Smooth muscle cell (in vitro differentiated cells): ENCODE measurements around the gene GPRC5C. TPM values are rescaled to one million over a fixed set of nuclear protein-coding genes. Genes with fewer than 3 reads are reported as not detected.
"Not testable (repeated sequence)": the region's sequence is repeated elsewhere in the genome, so short reads cannot be mapped to it uniquely, and the experiment has no call there.

Experiments used
- DNase-seq: peaks from one replicate; lab custom pipeline; 2025; ENCODE audit not compliant: unreplicated experiment; lab: John Stamatoyannopoulos, UW
- H2AFZ ChIP-seq: fragments of 200-600 bp; sonication (generic); 2 replicates; pipeline ENCODE4 v1.6.0; 2016; ENCODE audit warnings: antibody characterized with exemption, low read depth, mild to moderate bottlenecking
- H3F3A ChIP-seq: fragments of 200-600 bp; sonication (generic); 2 replicates; pipeline ENCODE4 v1.6.0; 2017; ENCODE audit warnings: antibody characterized with exemption, low read depth
- H3K27ac ChIP-seq: fragments of 200-600 bp; sonication (generic); 2 replicates; pipeline ENCODE4 v1.5.1; 2016; ENCODE audit warnings: low read depth, mild to moderate bottlenecking
- H3K27me3 ChIP-seq: fragments of 200-600 bp; sonication (generic); 2 replicates; pipeline ENCODE4 v1.6.1; 2016; ENCODE audit warnings: low read depth, mild to moderate bottlenecking
- H3K36me3 ChIP-seq: fragments of 200-600 bp; sonication (generic); 2 replicates; pipeline ENCODE4 v1.5.1; 2016; ENCODE audit warnings: low read depth
- H3K4me1 ChIP-seq: fragments of 200-600 bp; sonication (generic); 2 replicates; pipeline ENCODE4 v1.5.1; 2016; ENCODE audit warnings: low read depth
- H3K4me2 ChIP-seq: fragments of 200-600 bp; sonication (generic); 2 replicates; pipeline ENCODE4 v1.6.0; 2016; ENCODE audit warnings: mild to moderate bottlenecking
- H3K4me3 ChIP-seq: fragments of 200-600 bp; sonication (generic); 2 replicates; pipeline ENCODE4 v1.5.1; 2016; ENCODE audit warnings: mild to moderate bottlenecking
- H3K79me2 ChIP-seq: fragments of 200-600 bp; sonication (generic); 2 replicates; pipeline ENCODE4 v1.6.0; 2016; ENCODE audit warnings: low read depth, mild to moderate bottlenecking
- H3K9ac ChIP-seq: fragments of 200-600 bp; sonication (generic); 2 replicates; pipeline ENCODE4 v1.6.0; 2016; ENCODE audit warnings: low read depth
- H3K9me3 ChIP-seq: fragments of 200-600 bp; sonication (generic); replicated peaks from 2 replicates; pipeline ENCODE4 v1.5.1; 2016; ENCODE audit warnings: low read depth
- H4K20me1 ChIP-seq: fragments of 200-600 bp; sonication (generic); 2 replicates; pipeline ENCODE4 v1.6.0; 2016; ENCODE audit warnings: low read depth
- CTCF ChIP-seq: fragments of 200-600 bp; sonication (generic); IDR thresholded peaks from 2 replicates; pipeline ENCODE4 v1.5.1; 2017; ENCODE audit warnings: borderline replicate concordance, mild to moderate bottlenecking, antibody characterized with exemption; ENCODE audit not compliant: insufficient read depth, poor library complexity, severe bottlenecking
- WGBS: methylation state at CpG from one replicate; pipeline ENCODE4 v1.1.7; 2016; ENCODE audit warnings: low lambda C conversion rate; 5-methylcytosine and 5-hydroxymethylcytosine counted together
- polyA plus RNA-seq: library from polyadenylated mRNA; unstranded; fragments of >200 nt; fragmentation: Nextera tagmentation; extraction: Ambion mirVana; gene quantifications from 2 replicates; pipeline ENCODE4 v1.2.1, GENCODE V29; 2016
- total RNA-seq: library from RNA; depleted of rRNA; stranded (reverse); fragments of >200 nt; gene quantifications from 2 replicates; pipeline ENCODE4 v1.2.3, GENCODE V29; 2014

Gene GPRC5C
- total and polyA plus RNA-seq, 2 experiments from 2014 or later, result 64.5 to 96.9 TPM

DNA sequence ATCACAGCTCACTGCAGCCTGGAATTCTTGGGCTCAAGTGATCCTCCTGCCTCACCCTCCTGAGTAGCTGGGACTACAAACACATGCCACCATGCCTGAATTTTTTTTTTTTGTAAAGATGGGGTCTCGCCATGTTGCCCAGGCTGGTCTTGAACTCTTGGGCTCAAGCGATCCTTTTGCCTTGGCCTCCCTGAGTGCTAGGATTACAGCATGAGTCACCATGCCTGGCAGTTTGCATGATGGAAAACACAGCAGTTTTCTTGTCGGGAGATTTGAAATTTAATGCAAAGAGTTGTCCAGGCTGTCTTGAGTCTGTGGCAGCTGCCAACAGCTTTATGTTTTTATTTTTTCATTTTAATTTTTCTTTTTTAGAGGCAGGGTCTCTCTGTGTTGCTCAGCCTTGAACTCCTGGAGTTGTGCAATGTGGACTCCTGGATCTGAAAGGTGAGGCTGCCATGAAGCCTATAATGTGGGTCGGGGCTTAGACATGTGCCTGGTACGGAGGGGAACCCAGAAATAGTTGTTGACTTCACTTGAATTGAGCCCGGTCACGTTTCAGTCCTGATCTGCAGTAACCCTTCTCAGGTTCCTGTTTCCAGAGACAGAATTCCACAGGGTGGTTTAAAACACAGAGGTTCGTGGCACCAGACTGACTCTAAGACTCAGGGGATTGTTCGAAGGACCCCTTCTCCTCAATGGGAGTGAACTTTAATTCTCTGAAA lies 53.3 kb downstream of the GPRC5C start:
- H3K4me3 ChIP-seq, result no peak overlapping the region
- no peak for TF ChIP-seq CTCF
- no peak for DNase-seq
- no peaks in the 10 kb centered on the region for H3K9me3 ChIP-seq
- no peak overlapping the region for H3K27ac ChIP-seq
- no peaks in the 10 kb centered on the region for H3K36me3 ChIP-seq
- WGBS, result 69% methylated on average over 9 of the region's 9 CpGs
- H3F3A ChIP-seq, result no peaks in the 10 kb centered on the region
- no peaks in the 10 kb centered on the region for H3K4me1 ChIP-seq
- no peak overlapping the region for H3K9ac ChIP-seq
- peaks cover 6% of the 10 kb centered on the region for H3K27me3 ChIP-seq
- H2AFZ ChIP-seq, result no peak overlapping the region
- no peaks in the 10 kb centered on the region for H4K20me1 ChIP-seq
- H3K79me2 ChIP-seq, result no peaks in the 10 kb centered on the region
- H3K4me2 ChIP-seq, result no peak overlapping the region

DNA sequence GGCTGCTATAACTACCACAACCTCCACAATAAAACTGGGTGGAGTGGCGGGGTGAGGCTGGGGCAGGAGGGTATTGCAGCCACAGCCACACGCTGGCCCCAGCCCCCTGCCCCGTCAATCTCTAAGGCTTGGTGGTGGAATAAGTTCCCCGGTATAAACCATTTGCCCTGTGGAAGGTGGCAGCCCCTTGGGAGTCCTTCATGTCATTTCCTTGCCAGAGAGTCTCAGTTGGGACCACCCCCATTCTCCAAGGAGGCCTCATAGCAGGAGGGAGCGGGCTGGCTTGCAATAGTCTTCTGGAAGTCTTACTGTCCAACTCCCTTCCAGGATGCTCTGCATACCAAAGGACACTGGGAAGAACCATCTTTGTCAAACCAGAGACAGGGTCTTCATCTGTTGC lies 54.0 kb downstream of the GPRC5C start:
- no peak overlapping the region for H2AFZ ChIP-seq
- no peaks in the 10 kb centered on the region for H3K36me3 ChIP-seq
- H3K79me2 ChIP-seq, result no peaks in the 10 kb centered on the region
- H3K9me3 ChIP-seq, result no peaks in the 10 kb centered on the region
- H3K4me1 ChIP-seq, result no peaks in the 10 kb centered on the region
- no peaks in the 10 kb centered on the region for H3F3A ChIP-seq
- TF ChIP-seq CTCF, result no peak
- H3K4me2 ChIP-seq, result no peak overlapping the region
- H4K20me1 ChIP-seq, result no peaks in the 10 kb centered on the region
- WGBS, result 94% methylated on average over 5 of the region's 5 CpGs
- no peak overlapping the region for H3K4me3 ChIP-seq
- DNase-seq, result no peak
- peaks cover 6% of the 10 kb centered on the region for H3K27me3 ChIP-seq
- no peak overlapping the region for H3K27ac ChIP-seq
- no peak overlapping the region for H3K9ac ChIP-seq

- H3K36me3 ChIP-seq, H3K4me3 ChIP-seq, DNase-seq, H3K9me3 ChIP-seq, H2AFZ ChIP-seq, H3K79me2 ChIP-seq, H3K4me2 ChIP-seq, H3K9ac ChIP-seq, H3K27me3 ChIP-seq, H3K4me1 ChIP-seq, H3K27ac ChIP-seq, H3F3A ChIP-seq, H4K20me1 ChIP-seq: not testable (repeated sequence)
- WGBS, result 97% methylated on average over 4 of the region's 4 CpGs
Observed at GRCh38 chr17:74488276-74488675, 56.4 kb downstream of the GPRC5C start.

GRCh38 chr17:74490716-74491115 lies 58.8 kb downstream of the GPRC5C start:
- WGBS, result 93% methylated on average over 9 of the region's 9 CpGs

More at GRCh38 chr17:74490716-74491115, 58.8 kb downstream of the GPRC5C start:
- H4K20me1 ChIP-seq, result no peaks in the 10 kb centered on the region
- DNase-seq, result no peak
- no peaks in the 10 kb centered on the region for H3K9me3 ChIP-seq
- no peak overlapping the region for H3K27ac ChIP-seq
- no peaks in the 10 kb centered on the region for H3K4me1 ChIP-seq
- no peak overlapping the region for H3K9ac ChIP-seq
- no peak overlapping the region for H2AFZ ChIP-seq
- no peaks in the 10 kb centered on the region for H3K27me3 ChIP-seq
- H3K36me3 ChIP-seq, result no peaks in the 10 kb centered on the region
- no peaks in the 10 kb centered on the region for H3F3A ChIP-seq
- no peak for TF ChIP-seq CTCF
- H3K4me3 ChIP-seq, result no peak overlapping the region
- no peak overlapping the region for H3K4me2 ChIP-seq
- H3K79me2 ChIP-seq, result no peaks in the 10 kb centered on the region
